Measurements from ENCODE around the gene KDM3B. TPM values are rescaled to one million over a fixed set of nuclear protein-coding genes. Genes with fewer than 3 reads are reported as not detected.
A peak's percentile ranks its signal among the peaks of the same experiment; 100 is the strongest.

KDM3B gene
- total and polyA plus RNA-seq, 2 experiments from 2014 or later: 25.8 to 86.6 TPM

DNA sequence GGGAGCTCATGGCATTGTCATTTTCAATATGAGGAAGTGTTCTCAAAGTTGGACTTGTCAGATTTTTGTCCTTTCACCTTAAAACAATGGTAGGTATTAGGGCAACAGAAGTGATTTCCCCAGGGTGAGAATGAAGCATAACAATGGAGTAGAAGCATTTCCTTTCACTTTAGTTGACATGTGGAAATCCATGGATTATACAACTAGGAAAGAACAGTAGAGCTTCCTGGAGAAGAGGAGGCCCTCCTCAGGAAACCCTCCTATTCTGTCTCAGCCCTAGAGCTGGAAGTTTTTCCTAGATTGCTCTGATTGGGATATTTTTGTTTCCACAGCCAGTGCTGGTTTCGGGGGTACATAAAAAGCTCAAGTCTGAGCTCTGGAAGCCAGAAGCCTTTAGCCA, 72.6 kb downstream of the KDM3B start:
- H3K9me3 Mint-ChIP-seq: no peaks in the 10 kb centered on the region
- Histone ChIP-seq H3K4me1 (ENCODE audit: insufficient read depth) (no peaks in the 10 kb centered on the region), H3K9me2 (ENCODE audit: insufficient read depth) (no peaks in the 10 kb centered on the region), H3K27ac (ENCODE audit: low read depth) (no peak overlapping the region), H3F3A (replicated peaks; ENCODE audit: low read depth) (no peaks in the 10 kb centered on the region), H3K36me3 (ENCODE audit: insufficient read depth) (peaks cover 35% of the 10 kb centered on the region), H3K79me2 (replicated peaks; ENCODE audit: insufficient read depth) (no peaks in the 10 kb centered on the region), H3K27me3 (ENCODE audit: insufficient read depth) (no peaks in the 10 kb centered on the region), H2AFZ (no peak overlapping the region), H3K4me3 (no peak overlapping the region), H3K4me2 (no peak overlapping the region), H4K20me1 (replicated peaks; ENCODE audit: insufficient read depth) (no peaks in the 10 kb centered on the region)
- ATAC-seq: no peak
- H3K27ac Mint-ChIP-seq: peak overlapping the region; percentile 34; the same call in 1 of the 2 replicates
- no peak overlapping the region for H3K4me3 Mint-ChIP-seq
- H3K4me1 Mint-ChIP-seq: no peaks in the 10 kb centered on the region
- no peak for DNase-seq (ENCODE audit: low spot score)
- no peak for TF ChIP-seq EZH2 (IDR thresholded peaks at IDR 0.05; ENCODE audit: low read depth, unreplicated experiment)
- TF ChIP-seq JUNB (IDR thresholded peaks at IDR 0.05; ENCODE audit: unreplicated experiment): no peak
- no peak for TF ChIP-seq CREB1 (CRISPR knock-in tag; IDR thresholded peaks at IDR 0.05; ENCODE audit: low read depth)
- TF ChIP-seq CTCF (conservative IDR thresholded peaks at IDR 0.05; ENCODE audit: low read depth in 2 of 2): no peak
- no peak for TF ChIP-seq ZNF331 (CRISPR knock-in tag; IDR thresholded peaks at IDR 0.05; ENCODE audit: low read depth)
- no peak for TF ChIP-seq ZNF114 (CRISPR knock-in tag; IDR thresholded peaks at IDR 0.05)
- TF ChIP-seq REST (IDR thresholded peaks at IDR 0.05; ENCODE audit: unreplicated experiment): no peak
- TF ChIP-seq POLR2AphosphoS5 (IDR thresholded peaks at IDR 0.05; ENCODE audit: low read depth): no peak
- TF ChIP-seq EZH2phosphoT487 (IDR thresholded peaks at IDR 0.05; ENCODE audit: unreplicated experiment): no peak
- TF ChIP-seq STAT1 (IDR thresholded peaks at IDR 0.05; ENCODE audit: unreplicated experiment): no peak
- TF ChIP-seq ZNF462 (CRISPR knock-in tag; IDR thresholded peaks at IDR 0.05): no peak
- TF ChIP-seq NANOG (IDR thresholded peaks at IDR 0.05; ENCODE audit: borderline replicate concordance): no peak
- TF ChIP-seq ETS1 (IDR thresholded peaks at IDR 0.05): no peak
- H3K36me3 Mint-ChIP-seq (ENCODE audit: low read depth): peaks cover 58% of the 10 kb centered on the region
- peaks cover 3% of the 10 kb centered on the region for H3K27me3 Mint-ChIP-seq (ENCODE audit: insufficient read depth, low read depth, poor library complexity)

All from GM23338 (cell line).